HK-2 (cell line): Measurements from ENCODE around the gene KIF1B.
A peak's percentile ranks its signal among the peaks of the same experiment; 100 is the strongest.

Source experiments
- DNase-seq: peaks from one replicate; pipeline ENCODE4 v3.0.0-alpha.2; 2018; ENCODE audit not compliant: unreplicated experiment

Gene KIF1B

GRCh38 chr1:10338047-10338446 lies 127.7 kb downstream of the KIF1B start:
- DNase-seq, result peak; percentile 40

DNA sequence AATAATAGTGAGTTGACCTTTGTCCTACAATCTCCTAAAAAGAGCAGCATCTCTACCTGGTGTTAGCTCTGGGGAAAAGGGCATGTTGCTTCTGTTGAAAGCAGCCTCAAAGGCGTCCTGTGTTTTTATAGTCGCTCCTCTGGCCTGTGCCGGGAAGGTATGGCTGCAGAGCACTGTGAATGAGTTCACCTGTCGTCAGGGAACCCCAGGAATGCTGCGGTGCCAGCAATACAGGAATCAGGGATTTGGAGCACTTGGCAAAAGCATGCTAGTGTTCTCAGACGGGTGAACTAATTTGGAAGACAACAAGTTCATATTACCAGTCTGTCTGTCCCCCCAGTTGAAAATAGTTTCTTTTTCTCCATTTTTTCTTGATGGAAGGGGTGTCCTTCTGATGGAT lies 128.2 kb downstream of the KIF1B start:
- DNase-seq, result no peak

DNA sequence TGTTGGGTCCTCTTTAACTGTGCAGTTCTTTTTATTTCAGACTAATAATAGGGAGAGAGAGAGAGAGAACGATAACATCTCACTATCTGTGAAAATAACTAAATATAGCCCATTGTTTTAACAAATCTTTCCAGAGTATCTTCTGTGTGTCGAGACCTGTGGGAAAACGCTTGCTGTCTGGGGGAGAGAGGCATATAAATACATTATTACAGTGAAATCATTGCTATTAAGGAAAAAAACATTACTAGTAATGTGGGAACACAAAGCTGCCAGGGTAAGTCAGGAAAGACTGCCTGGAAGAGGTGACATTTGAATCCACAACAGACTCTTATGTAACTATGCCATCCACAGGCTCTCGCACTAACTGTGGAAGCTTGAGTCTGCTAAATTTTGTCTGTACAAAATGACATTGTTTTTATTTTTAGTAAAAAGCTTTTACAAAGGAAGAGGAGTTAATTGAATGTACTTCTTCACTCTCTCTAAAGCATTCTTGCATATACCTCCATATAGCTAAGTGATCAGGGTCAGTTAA lies 128.7 kb downstream of the KIF1B start:
- DNase-seq, result no peak

GRCh38 chr1:10339815-10340214 lies 129.4 kb downstream of the KIF1B start:
- DNase-seq, result peak; percentile 14

DNA sequence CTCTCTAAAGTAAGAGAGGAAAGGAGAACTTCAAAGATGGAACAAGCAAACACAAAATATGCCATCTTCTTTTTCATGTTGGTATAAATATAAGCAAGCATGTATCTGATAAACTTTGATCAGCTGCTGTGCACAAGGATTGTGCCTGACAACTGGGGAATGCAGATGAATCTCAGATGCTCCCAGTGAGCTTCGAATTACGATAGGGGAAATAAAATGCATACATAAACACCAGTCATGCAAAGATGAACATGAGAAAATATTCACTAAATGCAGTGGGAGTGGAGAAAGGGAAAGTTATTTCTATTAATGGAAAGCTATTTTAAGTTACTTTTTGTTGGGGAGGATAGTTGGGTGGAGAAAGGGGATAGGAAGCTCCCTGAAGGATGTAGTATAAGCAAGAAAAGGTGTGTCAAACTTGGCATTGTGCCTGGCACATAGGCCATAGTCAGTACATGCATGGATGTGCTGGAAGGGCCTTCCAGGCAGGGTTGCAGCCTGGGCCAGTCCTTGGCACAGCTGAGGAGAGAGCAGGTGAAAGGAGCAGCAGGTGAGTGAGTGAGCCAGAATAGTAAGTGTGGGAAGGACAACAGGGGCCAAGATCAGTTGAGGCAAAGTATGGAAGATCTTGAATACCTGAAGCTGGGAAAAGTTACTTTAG lies 130.7 kb downstream of the KIF1B start:
- no peak for DNase-seq

- no peak for DNase-seq
Observed at GRCh38 chr1:10347109-10347508, 136.7 kb downstream of the KIF1B start.

- no peak for DNase-seq
Observed at GRCh38 chr1:10353282-10353681, 142.9 kb downstream of the KIF1B start.

DNA sequence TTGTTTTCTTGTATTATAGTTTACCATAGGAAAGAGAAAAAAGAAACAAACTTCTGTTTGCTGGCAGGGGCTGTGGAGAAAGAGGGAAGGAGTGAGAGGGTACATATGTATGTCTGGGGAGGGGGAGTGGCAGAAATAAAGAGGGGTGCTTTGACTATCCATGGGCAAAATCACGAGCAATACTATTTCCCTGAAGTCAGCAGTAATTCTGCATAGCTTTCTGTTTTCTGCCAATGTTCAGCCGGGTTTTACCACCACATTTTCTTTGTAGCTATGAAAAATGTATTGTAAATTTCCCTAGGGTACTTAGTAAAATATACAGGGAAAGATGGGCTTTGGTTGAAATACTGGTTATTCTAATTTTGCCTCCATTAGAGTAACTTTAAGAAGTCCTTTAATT lies 143.3 kb downstream of the KIF1B start:
- DNase-seq, result no peak

GRCh38 chr1:10360045-10360444 lies 149.7 kb downstream of the KIF1B start:
- no peak for DNase-seq

DNA sequence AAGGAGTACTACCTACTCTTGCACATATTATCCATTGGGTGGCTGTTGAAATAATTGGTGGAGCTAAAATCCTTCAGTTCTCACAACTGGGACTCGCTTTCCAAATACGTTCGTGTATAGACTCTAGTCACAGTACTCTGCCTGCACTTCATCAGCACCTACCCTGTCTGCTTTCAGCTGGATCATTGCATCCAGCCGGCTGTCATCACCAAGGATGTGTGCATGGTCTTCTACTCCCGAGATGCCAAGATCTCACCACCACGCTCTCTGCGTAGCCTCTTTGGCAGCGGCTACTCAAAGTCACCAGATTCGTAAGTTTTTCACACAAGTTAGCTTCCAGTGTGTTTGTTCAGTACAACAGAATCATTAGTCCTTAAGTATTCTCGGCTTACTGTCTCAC lies 151.1 kb downstream of the KIF1B start:
- no peak for DNase-seq

- no peak for DNase-seq
Observed at GRCh38 chr1:10368194-10368593, 157.8 kb downstream of the KIF1B start.

GRCh38 chr1:10374442-10374860 lies 164.1 kb downstream of the KIF1B start:
- no peak for DNase-seq

- peak; percentile 35 for DNase-seq
Observed at GRCh38 chr1:10377365-10378029, 167.1 kb downstream of the KIF1B start.

- peak; percentile 20 for DNase-seq
Observed at GRCh38 chr1:10378081-10378841, 167.9 kb downstream of the KIF1B start.

DNA sequence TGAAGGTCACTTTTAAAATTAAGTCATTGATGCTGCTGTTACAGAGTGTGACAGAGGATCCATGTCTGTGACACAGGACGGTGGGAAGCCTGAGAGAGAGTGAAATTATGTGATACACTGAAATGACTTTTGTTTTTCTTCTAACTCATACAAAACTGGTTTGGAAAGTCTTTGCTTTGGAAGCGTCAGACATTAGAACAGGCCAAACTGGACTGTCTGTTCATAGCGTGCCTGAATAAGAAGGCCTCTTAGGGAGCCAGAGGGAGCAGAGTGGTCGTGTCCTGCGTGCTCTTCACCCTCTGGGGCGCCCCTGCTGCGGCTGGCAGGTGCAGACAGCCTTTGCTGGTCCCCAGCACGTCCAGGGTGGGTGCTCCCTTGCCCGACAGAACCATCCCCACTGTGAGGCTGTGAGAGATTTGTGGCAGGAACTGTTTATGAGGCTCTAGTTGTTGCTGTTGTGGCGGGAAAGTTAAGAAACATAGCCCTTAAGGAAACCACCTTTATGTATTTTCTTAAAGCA lies 168.8 kb downstream of the KIF1B start:
- DNase-seq, result no peak

GRCh38 chr1:10379676-10380075 lies 169.3 kb downstream of the KIF1B start:
- no peak for DNase-seq

GRCh38 chr1:10380594-10381275 lies 170.4 kb downstream of the KIF1B start:
- DNase-seq, result no peak

- DNase-seq, result no peak
Observed at GRCh38 chr1:10383630-10384029, 173.3 kb downstream of the KIF1B start.

DNA sequence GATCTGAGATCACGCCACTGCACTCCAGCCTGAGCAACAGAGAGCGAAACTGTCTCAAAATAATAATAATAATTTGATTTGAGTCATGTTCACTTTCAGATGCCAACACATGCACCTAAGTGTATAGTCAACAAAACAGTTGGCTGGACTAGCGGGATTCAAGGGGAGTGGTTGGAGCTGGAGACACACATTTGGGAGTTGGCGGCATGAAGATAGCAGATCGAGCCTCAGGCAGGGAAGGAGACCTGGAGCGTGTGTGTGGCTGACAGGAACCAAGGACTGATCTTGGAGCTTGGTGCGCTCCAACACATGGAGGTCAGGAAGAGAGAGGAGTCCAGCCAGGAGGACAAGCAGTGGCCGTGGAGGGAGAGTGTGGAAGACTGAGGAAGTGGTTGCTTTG lies 173.8 kb downstream of the KIF1B start:
- DNase-seq, result no peak

DNA sequence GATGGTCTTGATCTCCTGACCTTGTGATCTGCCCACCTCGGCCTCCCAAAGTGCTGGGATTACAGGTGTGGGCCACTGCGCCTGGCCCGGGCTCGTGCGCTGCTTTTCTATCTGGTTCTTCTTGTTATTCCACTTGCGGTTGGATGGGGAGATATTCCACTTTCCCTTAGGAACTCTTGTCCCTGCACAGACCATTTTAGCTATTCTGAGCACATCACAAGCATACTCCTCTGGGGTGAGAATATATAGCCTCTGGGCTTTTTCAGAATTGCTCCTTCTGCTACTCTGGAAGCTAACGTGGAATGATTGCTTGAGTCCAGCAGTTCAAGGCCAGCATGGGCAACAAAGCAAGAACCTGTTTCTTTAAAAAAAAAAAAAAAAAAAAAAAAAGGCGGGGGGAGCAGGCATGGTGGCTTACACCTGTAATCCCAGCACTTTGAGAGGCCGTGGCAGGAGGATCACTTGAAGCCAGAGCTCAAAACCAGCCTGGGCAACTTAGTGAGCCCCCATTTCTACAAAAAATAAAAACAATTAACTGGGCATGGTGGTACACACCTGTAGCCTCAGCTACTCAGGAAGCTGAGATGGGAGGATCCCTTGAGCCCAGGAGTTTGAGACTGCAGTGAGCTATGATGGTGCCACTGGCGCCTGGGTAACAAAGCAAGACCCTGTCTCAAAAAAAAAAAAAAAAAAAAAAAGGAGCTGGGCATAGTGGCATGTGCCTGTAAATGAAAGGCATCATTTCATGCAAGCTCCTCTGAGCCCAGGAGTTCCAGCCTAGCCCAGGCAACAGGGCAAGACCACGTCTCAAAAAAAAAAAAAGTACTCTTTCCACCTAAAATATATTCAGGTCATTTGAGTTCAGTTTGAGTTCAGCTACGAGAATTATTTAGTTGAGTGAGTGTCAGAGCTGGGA lies 176.6 kb downstream of the KIF1B start:
- DNase-seq, result no peak
